ENCODE results near the gene LSM14A.
"Not testable (repeated sequence)": the region's sequence is repeated elsewhere in the genome, so short reads cannot be mapped to it uniquely, and the experiment has no call there.

The LSM14A gene

GRCh38 chr19:34232566-34233481 lies 60.5 kb downstream of the LSM14A start:
- DNase-seq: peak; percentile 77

- DNase-seq: no peak
Observed at GRCh38 chr19:34235425-34235940, 63.2 kb downstream of the LSM14A start.

- no peak for DNase-seq
Observed at GRCh38 chr19:34236035-34236987, 64.0 kb downstream of the LSM14A start.

GRCh38 chr19:34237283-34237682 lies 65.0 kb downstream of the LSM14A start:
- DNase-seq: no peak

- DNase-seq: no peak
Observed at GRCh38 chr19:34237939-34238338, 65.6 kb downstream of the LSM14A start.

GRCh38 chr19:34241513-34242337 lies 69.4 kb downstream of the LSM14A start:
- peak; percentile 19 for DNase-seq

GRCh38 chr19:34243138-34243875 lies 71.0 kb downstream of the LSM14A start:
- DNase-seq: not testable (repeated sequence)

- no peak for DNase-seq
Observed at GRCh38 chr19:34243876-34244578, 71.7 kb downstream of the LSM14A start.

GRCh38 chr19:34244611-34245299 lies 72.5 kb downstream of the LSM14A start:
- no peak for DNase-seq

GRCh38 chr19:34246340-34246739 lies 74.0 kb downstream of the LSM14A start:
- DNase-seq: no peak

GRCh38 chr19:34248941-34249340 lies 76.6 kb downstream of the LSM14A start:
- no peak for DNase-seq

GRCh38 chr19:34253167-34253566 lies 80.9 kb downstream of the LSM14A start:
- not testable (repeated sequence) for DNase-seq

- DNase-seq: not testable (repeated sequence)
Observed at GRCh38 chr19:34253681-34254045, 81.4 kb downstream of the LSM14A start.

- DNase-seq: peak; percentile 91
Observed at GRCh38 chr19:34254046-34254697, 81.9 kb downstream of the LSM14A start, which contains the start of gene GARRE1. Gene GARRE1 (plus strand): TSS chr19:34254554. CDS start chr19:34300474, 45,920 bp downstream.

- peak; percentile 36 for DNase-seq
Observed at GRCh38 chr19:34254698-34255432, 82.6 kb downstream of the LSM14A start.

GRCh38 chr19:34255546-34255945 lies 83.2 kb downstream of the LSM14A start:
- no peak for DNase-seq

GRCh38 chr19:34256835-34257558 lies 84.7 kb downstream of the LSM14A start:
- DNase-seq: no peak

- no peak for DNase-seq
Observed at GRCh38 chr19:34257559-34257924, 85.2 kb downstream of the LSM14A start.

Data from activated CD4-positive, alpha-beta T cell treated with anti-CD3 and anti-CD28 coated beads, Interleukin-2, Interleukin-6, amounts not matched to agents 100 ng/mL and 50 ng/mL, durations not matched to agents 16 hours and 8 hours (primary cell).